DOHH2 (cell line): Measurements from ENCODE around the gene HLCS.

Experiments used
- H3F3A ChIP-seq: fragments of 200-600 bp; sonication (generic), shearing (Covaris generic); 2 replicates; pipeline ENCODE4 v1.6.0; 2016; ENCODE audit warnings: antibody characterized with exemption, mild to moderate bottlenecking; ENCODE audit not compliant: control insufficient read depth, insufficient read depth
- H3K27ac ChIP-seq: fragments of 200-600 bp; sonication (generic); 2 replicates; pipeline ENCODE4 v1.5.1; 2014; ENCODE audit warnings: low read depth, mild to moderate bottlenecking, low read length, moderate library complexity
- H3K27me3 ChIP-seq: fragments of 200-600 bp; sonication (generic); 2 replicates; pipeline ENCODE4 v1.6.1; 2014; ENCODE audit warnings: mild to moderate bottlenecking, low read length, mixed read lengths; ENCODE audit not compliant: control insufficient read depth
- H3K36me3 ChIP-seq: fragments of 200-600 bp; sonication (generic); 2 replicates; pipeline ENCODE4 v1.6.1; 2014; ENCODE audit warnings: mild to moderate bottlenecking, low read length, moderate library complexity, mixed read lengths; ENCODE audit not compliant: control insufficient read depth
- H3K4me1 ChIP-seq: fragments of 200-600 bp; sonication (generic); 2 replicates; pipeline ENCODE4 v1.6.1; 2014; ENCODE audit warnings: mild to moderate bottlenecking, low read length, mixed read lengths; ENCODE audit not compliant: control insufficient read depth
- H3K4me2 ChIP-seq: fragments of 200-600 bp; sonication (generic); 2 replicates; pipeline ENCODE4 v1.6.0; 2014; ENCODE audit warnings: mild to moderate bottlenecking, low read length, moderate library complexity
- H3K4me3 ChIP-seq: fragments of 200-600 bp; sonication (generic); 2 replicates; pipeline ENCODE4 v1.5.1; 2014; ENCODE audit warnings: mild to moderate bottlenecking, low read length, mixed read lengths
- H3K79me2 ChIP-seq: fragments of 200-600 bp; sonication (generic); 2 replicates; pipeline ENCODE4 v1.6.1; 2014; ENCODE audit warnings: mild to moderate bottlenecking, low read length, mixed read lengths; ENCODE audit not compliant: control insufficient read depth
- H3K9me2 ChIP-seq: fragments of 200-600 bp; sonication (generic); replicated peaks from 2 replicates; pipeline ENCODE4 v1.6.1; 2014; ENCODE audit warnings: mild to moderate bottlenecking, low read length, mixed read lengths; ENCODE audit not compliant: control insufficient read depth
- H3K9me3 ChIP-seq: fragments of 200-600 bp; sonication (generic); 2 replicates; pipeline ENCODE4 v1.6.1; 2014; ENCODE audit warnings: antibody characterized with exemption, low read length, mixed read lengths; ENCODE audit not compliant: control insufficient read depth, insufficient read depth
- H4K20me1 ChIP-seq: fragments of 200-600 bp; sonication (generic); 2 replicates; pipeline ENCODE4 v1.6.0; 2014; ENCODE audit warnings: low read depth, mild to moderate bottlenecking, antibody characterized with exemption, low read length, moderate library complexity; ENCODE audit not compliant: control insufficient read depth, insufficient read depth
- EZH2phosphoT487 ChIP-seq: fragments of 200-600 bp; sonication (generic); IDR thresholded peaks from 2 replicates; pipeline ENCODE4 v1.6.1; 2017; ENCODE audit warnings: borderline replicate concordance, mild to moderate bottlenecking, antibody characterized with exemption, low read length, moderate library complexity, mixed read lengths
- TF ChIP-seq, protein P1 (sequence below): fragments of 200-600 bp; sonication (generic); IDR thresholded peaks from one replicate; pipeline ENCODE4 v1.5.1; 2014; ENCODE audit warnings: antibody characterized with exemption, mild to moderate bottlenecking, low read depth, low read length; ENCODE audit not compliant: poor library complexity, severe bottlenecking

HLCS gene

DNA sequence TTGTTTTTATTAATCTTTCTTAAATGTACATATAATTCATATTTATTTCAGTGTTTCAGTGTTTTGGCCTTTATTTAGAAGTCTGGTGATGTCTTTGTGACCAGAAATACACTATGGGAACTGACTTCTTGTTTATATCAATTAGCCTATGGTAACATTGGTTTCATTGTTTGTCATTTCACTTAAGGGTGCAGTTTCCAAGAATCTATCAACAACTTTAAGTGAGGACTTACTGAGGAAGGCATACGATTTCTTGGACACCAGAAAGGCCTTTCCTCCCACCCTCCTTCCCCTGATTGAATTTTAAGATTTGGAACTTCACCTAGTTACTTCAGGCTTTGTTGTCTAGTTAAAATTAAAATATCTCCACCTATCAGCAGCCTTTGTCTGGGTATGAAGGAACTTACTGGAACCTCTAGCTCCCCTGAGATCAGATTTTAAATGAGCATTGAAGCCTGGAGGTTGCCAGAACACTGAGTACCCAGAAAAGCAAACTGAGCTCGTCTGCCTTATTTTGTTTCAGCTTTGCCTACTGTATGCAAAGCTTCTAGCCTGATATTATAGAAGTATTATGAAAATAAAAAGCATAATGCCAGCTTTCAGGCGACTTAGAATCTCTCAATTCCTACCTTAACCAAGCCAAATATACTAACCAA is 34.2 kb downstream of the HLCS start:
- H3K36me3 ChIP-seq, result no peaks in the 10 kb centered on the region
- H3F3A ChIP-seq, result no peaks in the 10 kb centered on the region
- H3K4me3 ChIP-seq, result no peak overlapping the region
- H3K4me2 ChIP-seq, result no peak overlapping the region
- H4K20me1 ChIP-seq, result no peaks in the 10 kb centered on the region
- H3K27ac ChIP-seq, result no peak overlapping the region
- no peaks in the 10 kb centered on the region for H3K4me1 ChIP-seq
- TF ChIP-seq, protein P1, sequence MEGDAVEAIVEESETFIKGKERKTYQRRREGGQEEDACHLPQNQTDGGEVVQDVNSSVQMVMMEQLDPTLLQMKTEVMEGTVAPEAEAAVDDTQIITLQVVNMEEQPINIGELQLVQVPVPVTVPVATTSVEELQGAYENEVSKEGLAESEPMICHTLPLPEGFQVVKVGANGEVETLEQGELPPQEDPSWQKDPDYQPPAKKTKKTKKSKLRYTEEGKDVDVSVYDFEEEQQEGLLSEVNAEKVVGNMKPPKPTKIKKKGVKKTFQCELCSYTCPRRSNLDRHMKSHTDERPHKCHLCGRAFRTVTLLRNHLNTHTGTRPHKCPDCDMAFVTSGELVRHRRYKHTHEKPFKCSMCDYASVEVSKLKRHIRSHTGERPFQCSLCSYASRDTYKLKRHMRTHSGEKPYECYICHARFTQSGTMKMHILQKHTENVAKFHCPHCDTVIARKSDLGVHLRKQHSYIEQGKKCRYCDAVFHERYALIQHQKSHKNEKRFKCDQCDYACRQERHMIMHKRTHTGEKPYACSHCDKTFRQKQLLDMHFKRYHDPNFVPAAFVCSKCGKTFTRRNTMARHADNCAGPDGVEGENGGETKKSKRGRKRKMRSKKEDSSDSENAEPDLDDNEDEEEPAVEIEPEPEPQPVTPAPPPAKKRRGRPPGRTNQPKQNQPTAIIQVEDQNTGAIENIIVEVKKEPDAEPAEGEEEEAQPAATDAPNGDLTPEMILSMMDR, result no peak
- TF ChIP-seq EZH2phosphoT487, result no peak
- no peaks in the 10 kb centered on the region for H3K27me3 ChIP-seq
- H3K79me2 ChIP-seq, result no peaks in the 10 kb centered on the region
- H3K9me2 ChIP-seq, result no peaks in the 10 kb centered on the region
- no peaks in the 10 kb centered on the region for H3K9me3 ChIP-seq

DNA sequence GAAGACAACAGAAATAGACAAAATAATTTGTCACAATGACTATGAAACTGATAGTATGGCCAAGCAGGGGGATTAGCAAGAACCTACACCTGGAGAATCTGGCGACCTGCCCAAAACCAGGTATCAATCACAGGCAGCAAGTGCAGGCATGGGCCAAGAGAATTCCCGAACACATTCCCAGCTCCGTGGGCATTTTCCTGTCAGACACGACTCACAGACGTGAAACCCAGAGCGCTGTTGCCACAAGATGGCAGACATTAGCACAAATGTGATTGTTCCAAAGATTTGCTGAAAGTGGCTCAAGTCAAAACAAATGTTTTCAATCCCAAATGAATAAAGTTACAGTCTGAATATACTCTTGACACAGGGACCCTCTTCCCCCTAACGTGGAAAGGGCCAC is 36.8 kb downstream of the HLCS start:
- H3F3A ChIP-seq, result no peaks in the 10 kb centered on the region
- no peaks in the 10 kb centered on the region for H3K9me3 ChIP-seq
- H3K4me1 ChIP-seq, result no peaks in the 10 kb centered on the region
- H3K4me3 ChIP-seq, result no peak overlapping the region
- no peak overlapping the region for H3K27ac ChIP-seq
- no peaks in the 10 kb centered on the region for H3K79me2 ChIP-seq
- no peaks in the 10 kb centered on the region for H3K27me3 ChIP-seq
- TF ChIP-seq EZH2phosphoT487, result no peak
- TF ChIP-seq, protein P1, result no peak
- H3K9me2 ChIP-seq, result no peaks in the 10 kb centered on the region
- H3K36me3 ChIP-seq, result peaks cover 4% of the 10 kb centered on the region; the same call in 1 of the 2 replicates
- no peak overlapping the region for H3K4me2 ChIP-seq
- no peaks in the 10 kb centered on the region for H4K20me1 ChIP-seq

DNA sequence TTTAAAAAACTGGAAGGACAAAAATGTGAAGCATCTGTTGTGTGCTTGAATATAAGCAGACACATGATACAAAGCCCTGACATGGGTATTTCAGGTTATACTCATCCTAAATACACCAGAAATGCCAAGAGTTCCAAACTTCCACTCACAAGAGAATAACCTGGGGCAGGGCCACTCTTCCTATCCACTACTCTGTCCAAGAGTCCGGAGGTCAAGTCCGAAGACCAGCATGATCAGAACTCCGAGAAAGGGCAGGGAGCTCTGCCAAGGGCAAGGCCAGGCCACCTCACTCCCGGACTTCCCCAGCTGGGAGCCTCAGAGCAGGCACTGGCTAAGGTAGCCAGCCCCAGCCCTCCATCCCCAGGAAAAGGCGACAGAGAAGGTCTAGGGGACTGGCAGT is 37.5 kb downstream of the HLCS start:
- peaks cover 4% of the 10 kb centered on the region; the same call in 1 of the 2 replicates for H3K36me3 ChIP-seq
- no peaks in the 10 kb centered on the region for H3K9me2 ChIP-seq
- no peak overlapping the region for H3K27ac ChIP-seq
- H3K4me2 ChIP-seq, result no peak overlapping the region
- H4K20me1 ChIP-seq, result no peaks in the 10 kb centered on the region
- no peak overlapping the region for H3K4me3 ChIP-seq
- no peaks in the 10 kb centered on the region for H3K4me1 ChIP-seq
- H3K27me3 ChIP-seq, result no peaks in the 10 kb centered on the region
- no peak for TF ChIP-seq EZH2phosphoT487
- TF ChIP-seq, protein P1, result no peak
- H3F3A ChIP-seq, result no peaks in the 10 kb centered on the region
- no peaks in the 10 kb centered on the region for H3K79me2 ChIP-seq
- H3K9me3 ChIP-seq, result no peaks in the 10 kb centered on the region
